HG03354 (cell line): ENCODE results near the gene TXNDC2.

ENCODE experiments used
- ATAC-seq: cut with Tn5 transposase; IDR thresholded peaks from one replicate; pipeline ENCODE4 v1.9.1; 2021; ENCODE audit warnings: mild to moderate bottlenecking; ENCODE audit not compliant: unreplicated experiment, poor library complexity, severe bottlenecking

TXNDC2 gene

GRCh38 chr18:9926977-9927376 lies 41.2 kb downstream of the TXNDC2 start:
- ATAC-seq, result no peak

GRCh38 chr18:9927392-9928063 lies 41.8 kb downstream of the TXNDC2 start:
- no peak for ATAC-seq

- ATAC-seq, result no peak
Observed at GRCh38 chr18:9928646-9929259, 43.0 kb downstream of the TXNDC2 start.

- ATAC-seq, result no peak
Observed at GRCh38 chr18:9930299-9930884, 44.6 kb downstream of the TXNDC2 start.

- ATAC-seq, result no peak
Observed at GRCh38 chr18:9931146-9931545, 45.4 kb downstream of the TXNDC2 start.

GRCh38 chr18:9931678-9932077 lies 45.9 kb downstream of the TXNDC2 start:
- no peak for ATAC-seq

GRCh38 chr18:9933865-9934264 lies 48.1 kb downstream of the TXNDC2 start:
- ATAC-seq, result no peak

GRCh38 chr18:9934274-9934673 lies 48.5 kb downstream of the TXNDC2 start:
- no peak for ATAC-seq
